Superior temporal gyrus (tissue), 1 donor: ENCODE measurements around the gene GOLGA2.
A peak's percentile ranks its signal among the peaks of the same experiment; 100 is the strongest.
"Not testable (repeated sequence)": the region's sequence is repeated elsewhere in the genome, so short reads cannot be mapped to it uniquely, and the experiment has no call there.

Experiments
- DNase-seq: peaks from one replicate; pipeline ENCODE4 v3.0.0-alpha.2; 2016; ENCODE audit errors: extremely low spot score

The GOLGA2 gene

GRCh38 chr9:128294142-128294541, 18.3 kb upstream of the GOLGA2 start:
- no peak for DNase-seq

- no peak for DNase-seq
Observed at GRCh38 chr9:128293091-128293490, 17.3 kb upstream of the GOLGA2 start.

- no peak for DNase-seq
Observed at GRCh38 chr9:128292009-128292408, 16.2 kb upstream of the GOLGA2 start.

DNA sequence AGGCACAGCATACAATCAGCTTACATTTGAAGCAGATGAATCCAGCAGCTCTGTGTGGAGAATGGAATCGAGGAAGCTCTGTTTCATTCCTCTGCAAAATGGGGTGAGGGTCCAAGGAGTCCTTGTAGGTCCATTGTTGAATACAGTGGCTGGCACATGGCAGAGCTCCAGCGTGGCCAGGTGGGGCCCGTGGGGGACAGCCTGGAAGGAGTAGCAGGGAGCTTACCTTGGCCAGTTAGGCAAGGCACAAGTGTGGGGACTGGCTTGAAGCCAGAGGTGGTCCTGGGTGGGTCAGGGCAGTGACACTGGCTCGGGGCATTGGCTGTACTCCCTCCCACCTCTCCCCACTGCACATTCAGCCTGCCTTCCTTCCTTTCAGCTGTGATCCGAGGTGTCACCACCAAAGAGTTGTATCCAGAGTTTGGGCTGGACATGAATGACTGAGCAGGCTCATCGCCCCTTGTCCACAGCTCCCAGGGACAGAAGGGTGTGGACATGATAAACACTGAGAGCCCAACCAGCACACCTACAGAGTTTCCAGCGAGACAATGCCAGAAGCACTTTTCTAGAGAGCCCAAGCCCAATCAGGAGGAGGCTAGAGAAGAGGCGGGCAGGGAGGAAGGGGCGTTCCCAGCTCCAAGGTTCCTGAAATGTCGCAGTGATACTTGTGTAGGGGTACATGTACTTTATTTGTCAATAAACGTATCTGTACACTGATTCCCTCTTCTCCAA, 12.6 kb upstream of the GOLGA2 start:
- no peak for DNase-seq

GRCh38 chr9:128286440-128286839, 10.6 kb upstream of the GOLGA2 start:
- peak; percentile 94 for DNase-seq

GRCh38 chr9:128285033-128285784, 9.4 kb upstream of the GOLGA2 start:
- no peak for DNase-seq

- DNase-seq, result no peak
Observed at GRCh38 chr9:128282500-128282899, 6.7 kb upstream of the GOLGA2 start.

DNA sequence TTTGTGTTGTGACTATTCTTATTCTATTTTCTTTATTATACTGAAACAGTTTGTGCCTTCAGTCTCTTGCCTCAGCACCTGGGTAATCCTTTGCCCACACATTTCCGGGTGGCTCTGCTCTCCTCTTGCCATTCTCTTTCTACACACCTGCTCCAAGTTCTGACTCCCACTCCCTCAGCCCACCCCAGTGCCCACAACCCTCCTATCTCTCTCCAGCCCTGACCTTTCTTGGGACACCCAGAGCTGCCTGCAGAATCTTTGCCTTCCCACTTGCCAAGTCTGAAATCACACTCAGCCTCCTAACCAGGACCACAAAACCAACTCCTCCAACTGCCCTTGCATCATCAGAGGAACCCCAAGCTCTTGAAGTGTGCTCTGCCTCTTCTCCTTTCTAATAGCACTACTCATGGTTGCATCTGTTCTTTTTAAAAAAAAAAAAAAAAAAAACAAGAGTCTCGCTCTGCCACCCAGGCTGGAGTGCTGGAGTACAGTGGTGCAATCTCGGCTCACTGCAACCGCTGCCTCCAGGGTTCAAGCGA, 4.3 kb upstream of the GOLGA2 start:
- no peak for DNase-seq

- not testable (repeated sequence) for DNase-seq
Observed at GRCh38 chr9:128279088-128280073, 3.6 kb upstream of the GOLGA2 start.

DNA sequence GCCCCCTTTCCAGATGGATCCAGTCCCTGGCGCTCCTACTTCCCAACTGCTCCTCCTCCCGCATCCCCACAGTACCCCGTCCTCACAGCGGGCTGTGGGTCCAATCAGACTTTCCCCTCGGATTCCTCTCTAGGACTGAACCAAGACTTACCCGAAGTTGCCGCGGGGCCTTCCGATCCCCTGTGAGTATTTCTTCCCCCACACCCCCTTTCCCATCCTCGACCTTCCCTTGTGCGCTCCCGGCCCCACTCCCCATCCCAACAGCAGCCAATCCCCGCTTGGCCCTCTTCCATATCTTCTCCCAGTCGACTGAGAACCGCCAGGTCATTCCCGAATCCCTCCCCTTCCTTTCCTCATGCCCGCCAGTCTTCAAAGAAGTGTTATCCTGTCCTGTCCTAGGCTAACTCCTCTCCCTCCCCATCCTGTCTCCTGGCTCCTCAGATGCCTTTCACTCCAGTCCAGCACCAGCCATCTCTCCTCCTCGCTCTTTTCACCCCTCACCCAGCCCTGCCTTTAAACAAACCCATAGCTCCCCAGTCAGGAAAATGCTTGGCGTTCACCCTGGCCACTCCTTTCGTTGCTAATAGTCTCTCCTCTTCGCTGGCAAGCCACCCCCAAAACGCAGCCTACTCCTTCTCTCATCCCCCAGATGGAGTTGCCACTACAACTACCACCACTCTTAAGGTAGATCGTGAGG, 915 bp upstream of the GOLGA2 start:
- DNase-seq, result no peak

DNA sequence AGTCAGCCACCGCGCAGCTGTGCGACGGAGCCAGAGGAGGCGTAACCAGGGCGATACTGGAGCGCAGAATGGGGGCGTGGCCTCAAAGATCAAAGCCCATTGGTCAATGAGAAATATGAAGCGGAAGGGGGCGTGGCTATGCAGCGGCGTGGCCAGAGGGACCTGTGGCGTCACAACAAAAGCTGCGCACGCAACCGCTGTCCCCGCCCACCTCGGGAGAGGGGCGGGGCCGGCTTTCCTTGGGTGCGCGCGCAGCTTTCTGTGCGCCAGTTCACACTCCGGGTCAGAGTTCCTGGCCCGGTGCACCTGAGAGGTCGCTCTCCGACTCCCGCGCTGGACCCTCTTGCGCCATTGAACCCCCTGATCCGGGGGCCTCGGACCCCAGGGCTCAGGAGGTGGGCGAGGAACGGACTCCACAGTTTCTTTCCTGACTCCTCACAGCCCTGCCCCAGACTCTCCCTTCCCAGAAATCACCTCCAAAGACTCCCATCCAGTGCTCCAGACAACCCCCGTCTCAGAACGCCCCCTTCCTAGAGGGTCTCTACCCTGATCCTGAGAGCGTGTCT, 284 bp upstream of the GOLGA2 start, which contains the start of gene SWI5:
Gene SWI5, plus strand, starts transcription at position 269 of the 566 bp plus-strand sequence.
- DNase-seq, result peak; percentile 100

DNA sequence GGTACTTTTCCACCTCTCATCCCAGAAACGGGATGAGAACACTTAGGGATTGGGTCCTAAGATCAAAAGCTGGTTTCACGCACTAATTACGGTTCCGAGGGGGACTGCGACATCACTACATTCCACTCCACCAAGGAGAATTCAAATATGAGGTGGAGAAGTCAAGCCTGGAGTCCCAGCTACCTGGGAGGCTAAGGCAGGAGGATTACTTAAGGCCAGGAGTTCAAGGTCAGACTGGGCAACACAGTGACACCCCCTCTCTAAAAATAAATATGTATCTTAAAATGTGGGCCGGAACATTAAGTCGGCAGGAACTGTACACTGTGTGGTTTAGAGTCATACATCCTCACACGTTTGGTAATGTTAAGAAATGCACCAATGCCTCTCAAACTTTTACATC, 1.6 kb downstream of the GOLGA2 start:
- DNase-seq, result no peak

DNA sequence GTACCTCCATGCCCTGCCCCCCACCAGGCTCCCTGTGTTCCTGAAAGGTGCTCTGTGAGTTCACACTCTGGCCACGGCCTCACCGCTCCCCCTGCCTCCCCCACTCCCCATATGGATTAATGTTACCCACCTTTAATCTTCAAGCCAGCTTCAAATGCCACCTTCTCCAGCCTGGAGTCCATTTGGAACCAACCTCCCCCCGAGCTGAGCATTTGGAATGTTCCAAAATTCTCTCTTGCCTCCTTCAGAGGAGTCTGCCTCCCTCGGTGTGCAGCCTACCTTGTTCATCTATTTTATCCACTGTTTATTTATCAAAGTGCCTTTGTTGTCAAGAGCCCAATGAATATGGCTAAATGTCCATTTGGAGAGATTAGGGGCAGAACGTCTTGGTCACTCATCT, 4.3 kb downstream of the GOLGA2 start:
- DNase-seq, result no peak

- no peak for DNase-seq
Observed at GRCh38 chr9:128271112-128271511, 4.7 kb downstream of the GOLGA2 start.

DNA sequence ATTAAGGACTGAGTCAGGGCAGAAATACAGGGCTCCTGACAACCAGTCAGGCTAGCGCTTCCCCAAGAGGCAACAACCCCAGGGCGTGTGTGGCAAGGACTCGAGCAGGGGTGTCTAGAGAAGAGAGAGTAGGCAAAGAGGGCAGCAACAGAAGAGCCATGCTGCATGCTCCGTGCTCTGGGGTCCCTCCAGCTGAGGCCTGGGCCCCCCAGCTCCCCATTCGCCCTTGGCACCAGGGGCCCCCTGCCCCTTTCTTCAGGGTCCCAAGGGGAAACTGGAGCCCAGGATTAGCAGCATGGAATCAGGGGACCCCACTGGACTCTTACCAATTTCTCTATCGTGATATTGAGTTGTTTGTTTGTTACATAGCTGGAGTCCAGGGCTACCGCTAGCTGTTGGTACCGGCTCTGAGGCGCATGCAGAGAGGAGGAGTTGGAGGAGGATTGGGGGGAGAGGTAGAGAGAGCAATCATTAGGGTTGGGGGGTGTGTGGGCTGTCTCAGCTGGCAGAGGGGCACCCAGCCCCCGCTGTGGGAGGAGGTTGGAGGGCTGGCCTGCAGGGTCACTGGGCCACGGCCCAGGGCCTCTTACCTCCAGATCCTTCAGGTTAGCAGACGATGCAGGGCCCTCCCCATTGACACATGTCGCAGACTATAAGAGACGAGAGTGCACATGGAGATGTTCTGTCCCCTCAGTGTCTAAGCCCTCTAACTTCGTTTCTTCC, 8.8 kb downstream of the GOLGA2 start:
- no peak for DNase-seq

DNA sequence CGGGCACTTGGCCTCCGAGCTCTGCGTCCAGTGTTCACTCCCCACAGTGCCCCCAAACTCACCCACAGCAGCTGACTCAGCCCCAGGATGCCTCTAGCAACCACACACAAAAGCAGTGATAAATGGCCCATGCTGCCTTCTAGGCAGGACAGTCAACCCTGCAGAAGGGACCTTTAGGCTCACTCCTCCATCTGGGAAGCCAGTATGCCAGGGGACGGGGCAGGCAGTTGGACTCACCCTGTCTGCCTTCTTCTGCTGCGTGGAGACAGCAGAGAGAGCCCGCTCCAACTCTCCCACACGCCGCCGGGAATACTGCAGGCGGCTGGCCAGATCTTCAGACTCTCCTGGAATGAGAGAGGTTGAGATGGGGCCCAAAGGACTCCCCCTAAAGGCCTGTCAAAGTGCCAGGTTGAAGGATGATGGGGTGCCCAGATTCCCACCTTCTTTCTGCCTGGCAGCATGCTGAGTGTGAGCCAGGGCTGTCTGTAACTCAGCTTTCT, 10.4 kb downstream of the GOLGA2 start:
- no peak for DNase-seq

GRCh38 chr9:128262687-128263086, 13.1 kb downstream of the GOLGA2 start:
- DNase-seq, result no peak

DNA sequence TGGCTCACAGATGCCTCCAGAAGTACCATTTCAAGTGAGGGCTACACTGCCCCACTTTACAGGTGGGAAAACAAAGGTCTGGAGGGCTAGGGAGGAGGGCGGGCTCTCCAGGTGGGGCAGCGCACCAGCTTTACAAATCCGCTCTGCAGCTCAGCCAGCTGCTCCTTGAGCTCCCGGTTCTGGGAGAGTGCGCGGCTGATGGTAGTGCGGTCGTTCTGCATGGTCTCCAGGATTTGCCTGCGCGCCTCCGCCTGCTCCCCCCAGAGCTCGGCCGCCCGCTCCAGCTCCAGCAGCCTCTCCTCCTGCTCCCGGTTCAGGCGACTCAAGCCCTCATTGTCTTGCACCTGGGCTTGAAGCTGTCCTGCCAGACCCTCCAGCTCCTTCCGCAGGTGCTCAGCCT, 15.5 kb downstream of the GOLGA2 start:
- no peak for DNase-seq

GRCh38 chr9:128259156-128259555, 16.7 kb downstream of the GOLGA2 start:
- DNase-seq, result no peak

- no peak for DNase-seq
Observed at GRCh38 chr9:128258326-128258725, 17.5 kb downstream of the GOLGA2 start.
